GM08714 (cell line): ENCODE measurements around the gene SLC12A3.
A peak's percentile ranks its signal among the peaks of the same experiment; 100 is the strongest.

Experiments
- H3K4me3 ChIP-seq: fragments of 200-500 bp; sonication (Bioruptor generic); 2 replicates; pipeline ENCODE4 v1.5.1; 2014; ENCODE audit warnings: mild to moderate bottlenecking, low read length, inconsistent platforms
- ZNF274 ChIP-seq: IDR thresholded peaks from 2 replicates; pipeline ENCODE4 v1.6.1; 2012; ENCODE audit warnings: mild to moderate bottlenecking, low read depth, low read length

Gene SLC12A3

DNA sequence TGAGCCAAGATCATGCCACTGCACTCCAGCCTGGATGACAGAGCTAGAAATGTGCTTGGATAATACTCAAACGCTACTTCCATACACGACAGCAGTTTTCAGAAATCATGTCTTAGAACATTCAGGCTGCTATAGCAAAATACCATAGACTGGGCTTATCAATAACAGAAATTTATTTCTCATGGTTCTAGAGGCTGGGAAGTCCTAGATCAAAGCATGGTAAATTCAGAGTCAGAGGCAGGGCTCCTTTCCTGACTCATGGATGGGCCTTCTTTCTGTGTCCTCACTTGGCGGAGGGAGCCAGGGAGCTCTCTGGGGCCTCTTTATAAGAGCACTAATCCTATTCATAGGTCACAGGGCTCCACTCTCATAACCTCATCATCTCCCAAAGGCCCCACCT is 42.4 kb downstream of the SLC12A3 start:
- no peak for TF ChIP-seq ZNF274
- H3K4me3 ChIP-seq, result no peak overlapping the region

GRCh38 chr16:56909527-56909979 is 44.5 kb downstream of the SLC12A3 start:
- H3K4me3 ChIP-seq, result no peak overlapping the region
- no peak for TF ChIP-seq ZNF274

DNA sequence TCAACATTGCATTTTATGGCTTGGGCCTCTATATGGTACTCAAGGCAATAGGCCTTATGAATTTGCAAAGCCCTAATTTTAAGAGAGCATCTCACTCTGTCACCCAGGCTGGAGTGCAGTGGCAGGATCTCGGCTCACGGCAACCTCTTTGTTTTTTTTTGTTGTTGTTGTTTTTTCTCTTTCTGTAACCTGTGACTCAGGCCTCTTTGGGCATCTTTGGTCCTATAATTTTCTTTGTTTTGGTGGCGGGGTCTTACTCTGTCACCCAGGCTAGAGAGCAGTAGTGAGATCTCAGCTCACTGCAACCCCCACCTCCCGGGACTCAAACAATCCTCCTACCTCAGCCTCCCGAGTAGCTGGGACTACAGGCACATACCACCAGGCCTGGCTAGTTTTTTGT is 45.1 kb downstream of the SLC12A3 start:
- no peak overlapping the region for H3K4me3 ChIP-seq
- TF ChIP-seq ZNF274, result no peak

- no peak for TF ChIP-seq ZNF274
- H3K4me3 ChIP-seq, result no peak overlapping the region; the same call in 1 of the 2 replicates
Measured at GRCh38 chr16:56910654-56911539, 45.9 kb downstream of the SLC12A3 start.

- H3K4me3 ChIP-seq, result no peak overlapping the region; the same call in 1 of the 2 replicates
- no peak for TF ChIP-seq ZNF274
Measured at GRCh38 chr16:56911771-56912571, 47.0 kb downstream of the SLC12A3 start.

- no peak for TF ChIP-seq ZNF274
- no peak overlapping the region for H3K4me3 ChIP-seq
Measured at GRCh38 chr16:56912746-56913708, 48.0 kb downstream of the SLC12A3 start.

- no peak for TF ChIP-seq ZNF274
Measured at GRCh38 chr16:56914896-56915295, 49.9 kb downstream of the SLC12A3 start.

DNA sequence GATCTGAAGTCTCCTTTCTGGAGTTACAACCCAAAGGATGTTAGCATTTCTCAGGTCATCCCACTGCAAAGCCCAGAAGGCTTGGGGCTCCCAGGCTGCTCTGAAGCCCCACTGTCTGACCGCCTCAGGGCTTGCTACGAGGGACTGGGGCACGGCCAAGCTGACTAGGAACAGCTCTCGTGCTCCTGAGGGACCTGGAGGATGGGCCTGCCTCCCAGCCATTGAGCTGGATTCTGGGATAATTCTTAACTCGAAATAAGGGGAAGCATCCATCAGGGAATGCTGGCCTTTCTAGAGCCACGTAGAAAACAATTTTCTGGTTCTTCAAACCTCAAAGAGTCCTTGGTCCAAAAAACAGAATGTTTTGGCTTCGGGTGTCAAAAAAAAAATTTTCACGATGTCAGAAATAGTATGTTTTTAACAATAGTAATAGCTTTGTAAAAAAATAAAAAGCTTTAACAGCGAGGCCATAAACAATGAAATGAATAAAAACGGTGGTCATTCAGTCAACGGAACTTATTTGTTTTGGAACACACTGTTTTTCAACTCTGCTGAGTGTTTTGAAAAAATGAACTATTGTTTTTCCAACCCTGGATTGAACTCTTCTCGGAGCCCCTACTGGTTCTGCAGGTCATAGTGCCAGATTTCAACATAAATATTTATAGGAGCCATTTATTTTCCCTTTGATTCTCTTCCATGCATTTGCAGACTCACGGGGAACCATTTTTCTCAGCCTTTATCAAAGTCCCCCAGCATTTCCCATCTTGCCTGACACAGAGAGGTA is 50.5 kb downstream of the SLC12A3 start:
- no peak overlapping the region for H3K4me3 ChIP-seq
- TF ChIP-seq ZNF274, result no peak

More at GRCh38 chr16:56914896-56915295, 49.9 kb downstream of the SLC12A3 start:
- no peak overlapping the region for H3K4me3 ChIP-seq

DNA sequence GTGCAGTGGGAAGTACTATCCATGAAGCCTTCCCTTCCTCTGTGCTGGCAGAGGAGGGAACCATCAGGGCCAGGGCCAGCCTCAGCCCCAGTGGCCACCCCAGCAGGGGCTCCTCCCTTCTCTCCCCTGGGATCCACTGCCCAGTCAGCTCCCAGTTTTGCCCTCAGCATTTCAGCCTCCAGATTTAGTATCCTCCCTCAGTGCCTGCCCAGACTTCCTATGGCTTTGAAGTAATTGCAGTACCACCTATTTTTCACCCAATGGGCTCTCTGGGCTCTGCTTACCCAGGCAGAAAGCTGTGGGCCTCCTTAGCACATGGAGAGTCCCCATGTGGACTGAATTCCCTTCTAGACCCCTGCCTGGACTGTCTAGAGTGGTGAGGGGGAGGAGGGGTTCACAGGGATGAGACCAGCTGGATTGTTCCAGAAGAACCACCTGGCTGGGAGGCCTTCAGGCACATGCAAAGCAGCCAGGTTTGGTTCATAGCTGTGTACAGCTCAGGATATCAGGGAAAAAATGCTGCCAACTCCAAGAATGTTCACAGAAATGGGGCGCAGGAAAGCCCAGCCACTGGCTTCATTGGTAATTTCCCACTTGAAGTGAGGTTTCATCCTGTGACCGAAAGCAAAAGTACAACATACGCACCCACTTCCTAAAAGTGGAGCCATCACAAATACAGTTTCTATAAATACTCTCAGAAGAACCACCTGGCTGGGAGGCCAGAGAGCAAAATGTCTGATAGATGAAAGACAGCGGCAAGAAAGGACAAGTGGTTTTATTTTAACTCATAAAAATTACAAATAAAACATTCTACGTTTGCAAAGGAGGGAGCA is 51.8 kb downstream of the SLC12A3 start:
- TF ChIP-seq ZNF274, result no peak
- peak overlapping the region; percentile 29; the same call in 1 of the 2 replicates for H3K4me3 ChIP-seq

DNA sequence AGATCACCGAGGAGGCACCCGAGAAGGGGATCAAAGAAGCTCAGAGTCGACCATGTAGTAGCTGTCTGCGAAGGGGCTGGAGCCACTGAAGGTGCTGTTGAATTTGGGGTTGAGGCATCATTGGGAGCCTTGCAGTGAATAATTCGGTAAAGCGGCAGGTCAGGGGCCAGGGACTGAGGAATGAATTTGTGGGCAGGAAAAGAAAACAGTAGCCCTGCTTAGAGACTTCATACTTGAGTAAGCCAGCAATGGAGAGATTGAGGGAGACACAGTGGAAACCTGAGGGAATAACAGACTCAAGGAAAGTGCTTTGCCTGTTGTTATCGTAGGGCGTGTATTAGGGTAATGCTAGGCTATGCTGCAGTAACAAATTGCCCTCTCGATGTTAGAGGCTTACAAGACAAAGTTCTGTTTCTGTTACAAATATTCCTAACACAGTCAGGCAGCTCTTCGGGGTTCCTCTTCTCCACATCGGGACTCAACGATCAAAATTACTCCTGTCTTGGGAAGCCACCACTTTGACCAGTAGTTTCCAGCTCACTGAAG is 53.5 kb downstream of the SLC12A3 start:
- H3K4me3 ChIP-seq, result no peak overlapping the region
- TF ChIP-seq ZNF274, result no peak

DNA sequence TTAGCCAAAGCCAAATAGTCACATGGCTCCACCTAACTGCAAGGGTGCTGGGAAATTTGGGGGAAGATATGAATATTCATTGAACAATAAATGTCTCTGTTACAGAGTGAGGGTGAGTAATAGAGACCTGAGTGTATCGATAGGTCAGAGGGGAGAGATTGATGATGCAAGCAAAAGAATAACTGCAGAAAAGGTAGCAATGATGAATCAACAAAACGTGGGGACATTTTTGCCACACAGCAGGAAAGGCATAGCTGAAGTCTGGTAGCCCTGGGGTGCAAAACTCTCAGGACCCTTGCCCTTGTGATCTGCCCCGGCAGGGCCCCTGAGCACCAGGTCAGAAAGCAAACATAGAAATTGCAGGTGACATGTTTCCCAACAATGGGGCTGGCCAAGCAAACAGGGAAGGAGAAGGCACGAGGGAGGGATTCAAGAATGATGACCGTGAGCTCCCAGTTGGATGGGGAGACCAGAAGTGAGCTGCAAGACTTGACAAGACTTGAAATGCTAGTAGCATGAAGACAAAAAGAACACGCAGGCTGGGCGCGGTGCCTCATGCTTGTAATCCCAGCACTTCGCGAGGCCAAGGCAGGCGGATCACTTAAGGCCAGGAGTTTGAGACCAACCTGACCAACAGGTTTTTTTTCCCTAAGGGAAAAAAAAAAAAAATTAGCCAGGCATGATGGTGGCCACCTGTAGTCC is 54.2 kb downstream of the SLC12A3 start:
- H3K4me3 ChIP-seq, result no peak overlapping the region
- TF ChIP-seq ZNF274, result no peak
